Activated CD8-positive, alpha-beta memory T cell treated with anti-CD3 and anti-CD28 coated beads, Interleukin-2, amount 50 U/mL, for 1 hour (primary cell): ENCODE measurements around the gene SLC15A4.

Source experiments
- DNase-seq: peaks from one replicate; pipeline ENCODE4 v3.0.0-alpha.2; 2020; ENCODE audit errors: extremely low read depth

Gene SLC15A4

DNA sequence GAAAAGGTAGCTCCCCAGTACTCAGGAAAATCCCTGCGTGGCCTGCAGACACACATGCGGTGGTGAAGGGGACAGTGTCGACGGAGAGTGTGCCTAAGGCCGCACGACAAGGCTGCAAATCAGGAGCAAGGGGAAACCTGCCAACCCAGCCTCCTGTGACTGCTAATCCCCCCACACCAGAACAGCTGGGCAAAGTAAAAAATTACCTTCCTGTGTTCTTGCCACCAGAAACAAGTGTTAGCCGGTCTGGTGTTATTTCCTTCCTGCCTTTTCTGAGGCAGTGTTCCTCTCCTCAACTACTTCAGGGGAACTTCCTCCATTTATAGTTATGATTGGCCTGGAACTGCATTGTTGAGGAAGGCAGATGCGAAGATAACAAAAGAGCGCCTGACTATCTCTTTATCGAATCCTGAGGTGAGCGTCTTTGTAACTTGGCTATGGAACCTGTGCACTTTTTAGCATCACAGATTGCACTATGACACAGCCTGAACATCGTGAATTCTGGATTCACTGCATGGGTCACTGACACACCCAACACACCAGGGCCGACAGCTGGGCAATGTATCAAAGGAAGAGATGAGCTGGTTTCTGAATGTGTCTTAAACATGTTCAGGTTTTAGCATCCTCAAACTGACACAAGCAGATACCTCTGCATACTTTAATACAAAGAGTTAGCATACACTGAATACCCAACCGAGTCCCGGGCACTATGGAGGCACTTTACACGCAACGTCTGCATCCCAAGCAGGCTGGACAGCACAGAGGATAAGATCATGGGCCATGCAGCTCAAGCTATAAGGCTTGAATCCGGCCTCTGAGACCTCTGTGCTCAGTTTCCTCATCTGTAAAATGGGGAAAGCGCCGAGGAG lies 28.9 kb downstream of the SLC15A4 start:
- no peak for DNase-seq

DNA sequence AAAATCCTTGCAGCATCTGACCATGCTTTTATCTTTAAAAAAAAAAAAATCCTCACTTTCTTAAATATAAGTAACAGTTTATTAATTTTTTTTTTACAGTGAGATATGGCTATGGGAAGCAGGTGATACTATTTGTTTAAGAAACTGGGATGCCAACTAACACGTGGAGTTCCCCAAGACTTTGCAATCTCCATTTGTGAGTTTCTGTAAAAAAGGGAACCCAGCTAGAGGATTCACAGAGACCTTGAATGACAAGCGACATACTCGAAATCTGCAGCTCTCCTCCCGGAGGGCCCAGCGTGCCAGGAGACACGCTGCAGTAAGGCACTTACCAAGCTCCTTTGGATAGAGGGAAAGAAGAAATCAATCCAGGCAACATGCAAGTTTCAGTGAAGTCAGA lies 30.1 kb downstream of the SLC15A4 start:
- no peak for DNase-seq

GRCh38 chr12:128792881-128793280 lies 30.9 kb downstream of the SLC15A4 start:
- no peak for DNase-seq

DNA sequence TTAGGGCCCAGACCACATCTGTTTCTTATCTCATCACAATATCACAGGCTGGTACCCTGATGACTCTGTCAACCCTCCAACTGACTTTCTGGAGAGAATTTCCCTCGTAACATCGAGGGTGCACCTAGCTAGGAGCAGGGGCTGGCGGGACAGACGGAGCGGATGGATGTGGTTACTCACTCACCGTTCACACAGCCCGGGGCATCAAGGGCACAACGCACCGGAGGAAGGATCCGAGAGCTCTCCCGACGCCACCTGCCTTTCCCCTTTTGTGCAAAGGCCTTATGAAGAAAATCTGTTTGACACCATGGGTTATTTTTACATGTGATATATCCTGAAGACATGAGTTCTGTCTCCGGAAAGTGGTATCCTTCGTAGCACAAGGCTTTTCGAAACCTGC lies 31.4 kb downstream of the SLC15A4 start:
- DNase-seq, result no peak

- DNase-seq, result no peak
These were observed 32.1 kb downstream of the SLC15A4 start for GRCh38 chr12:128791395-128792322.

DNA sequence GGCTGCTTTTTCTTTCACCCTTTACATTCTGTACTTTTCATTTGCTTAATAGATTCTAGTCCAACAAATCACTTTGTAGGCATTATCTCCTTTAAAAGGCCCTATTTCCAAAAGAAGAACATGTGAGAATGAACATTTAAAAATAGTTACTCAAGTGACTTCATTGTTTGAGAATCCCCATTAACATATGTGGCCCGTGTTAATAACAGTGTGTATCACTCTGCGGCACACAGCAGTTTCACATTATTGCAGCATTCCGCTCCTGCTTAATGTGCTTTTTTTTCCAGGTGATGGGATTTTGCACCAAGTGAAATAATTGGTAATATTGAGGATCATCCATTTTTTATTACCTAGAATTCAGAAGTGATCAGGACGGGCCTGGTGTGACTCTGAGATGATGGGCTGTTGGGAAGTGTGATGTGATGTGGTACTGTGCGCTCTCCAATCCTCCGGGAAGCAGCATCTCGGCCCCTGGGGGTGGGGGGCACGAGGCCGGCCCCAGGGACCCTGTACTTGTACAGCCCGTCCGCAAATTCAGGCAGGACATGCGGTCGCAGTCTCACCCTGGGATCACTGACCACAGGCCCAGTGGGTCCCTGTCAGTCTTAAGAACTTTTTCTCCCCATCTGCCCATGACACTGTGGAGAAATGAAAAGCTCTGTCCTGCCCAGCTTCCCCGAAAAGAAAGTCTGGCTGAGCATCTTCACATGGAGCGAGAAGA lies 32.9 kb downstream of the SLC15A4 start:
- DNase-seq, result no peak

- no peak for DNase-seq
These were observed 33.5 kb downstream of the SLC15A4 start for GRCh38 chr12:128790221-128790620.

- DNase-seq, result no peak
These were observed 34.3 kb downstream of the SLC15A4 start for GRCh38 chr12:128789356-128789929.

GRCh38 chr12:128787827-128788226 lies 35.9 kb downstream of the SLC15A4 start:
- DNase-seq, result no peak

- DNase-seq, result no peak
These were observed 36.9 kb downstream of the SLC15A4 start for GRCh38 chr12:128786741-128787391.

- DNase-seq, result no peak
These were observed 39.6 kb downstream of the SLC15A4 start for GRCh38 chr12:128784030-128784760.

- DNase-seq, result no peak
These were observed 40.6 kb downstream of the SLC15A4 start for GRCh38 chr12:128783129-128783574.

DNA sequence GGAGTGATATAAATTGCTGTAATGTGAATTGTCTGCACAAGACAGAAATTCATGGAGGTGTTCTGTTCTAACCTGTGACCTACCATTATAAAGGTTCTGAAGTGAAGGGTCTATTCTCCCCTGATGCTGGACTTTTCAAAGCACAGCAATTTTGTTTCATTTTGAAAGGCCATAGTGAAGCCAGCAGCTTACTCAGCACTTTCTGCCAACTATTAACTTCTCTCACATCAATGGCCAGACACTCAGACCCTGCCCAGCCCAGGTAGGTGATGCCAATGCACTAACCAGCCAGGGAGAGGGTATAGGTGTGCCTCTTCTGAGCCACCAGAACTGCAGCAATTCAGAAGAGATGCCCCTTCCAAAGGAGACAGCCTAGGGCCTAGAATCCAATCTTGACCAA lies 43.9 kb downstream of the SLC15A4 start:
- no peak for DNase-seq

DNA sequence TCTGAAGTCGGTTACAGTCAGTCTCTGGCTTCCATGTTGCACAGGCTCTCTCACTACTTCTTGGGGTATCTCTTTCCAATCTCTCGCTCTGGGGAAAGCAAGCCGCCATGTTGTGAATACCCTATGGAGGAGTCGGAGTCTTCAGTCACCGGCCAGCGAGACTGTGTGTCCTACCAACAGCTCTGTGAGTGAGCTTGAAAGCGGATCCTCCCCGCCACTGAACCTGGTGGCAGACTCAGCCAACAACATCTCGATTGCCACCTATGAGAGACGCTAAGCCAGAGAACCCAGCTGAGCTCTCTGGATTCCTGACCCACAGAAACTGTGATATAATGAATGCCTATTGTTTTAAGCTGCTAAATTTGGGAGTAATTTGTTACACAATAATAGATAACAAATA lies 51.5 kb downstream of the SLC15A4 start:
- no peak for DNase-seq

- no peak for DNase-seq
These were observed 52.1 kb downstream of the SLC15A4 start for GRCh38 chr12:128771681-128772080.

DNA sequence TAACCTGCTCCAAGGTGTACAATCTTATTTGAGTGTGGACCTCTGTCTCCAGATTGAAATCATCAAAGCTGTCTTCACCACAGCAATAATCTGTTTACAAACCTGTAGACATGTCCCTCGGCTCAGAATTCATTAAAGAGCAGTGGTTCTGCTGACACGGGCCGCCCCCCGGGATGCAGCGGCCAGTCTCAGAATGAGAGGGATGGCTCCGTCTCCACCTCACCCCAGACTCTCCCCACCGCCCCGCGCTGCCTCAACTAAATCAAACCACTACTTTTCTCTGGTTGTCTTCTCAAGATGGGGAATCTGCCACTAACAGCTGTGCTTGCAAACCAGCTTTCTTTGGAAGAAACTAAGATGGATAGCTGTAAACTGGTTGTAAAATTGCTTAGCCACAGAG lies 56.2 kb downstream of the SLC15A4 start:
- DNase-seq, result no peak

- no peak for DNase-seq
These were observed 56.8 kb downstream of the SLC15A4 start for GRCh38 chr12:128766738-128767501.

DNA sequence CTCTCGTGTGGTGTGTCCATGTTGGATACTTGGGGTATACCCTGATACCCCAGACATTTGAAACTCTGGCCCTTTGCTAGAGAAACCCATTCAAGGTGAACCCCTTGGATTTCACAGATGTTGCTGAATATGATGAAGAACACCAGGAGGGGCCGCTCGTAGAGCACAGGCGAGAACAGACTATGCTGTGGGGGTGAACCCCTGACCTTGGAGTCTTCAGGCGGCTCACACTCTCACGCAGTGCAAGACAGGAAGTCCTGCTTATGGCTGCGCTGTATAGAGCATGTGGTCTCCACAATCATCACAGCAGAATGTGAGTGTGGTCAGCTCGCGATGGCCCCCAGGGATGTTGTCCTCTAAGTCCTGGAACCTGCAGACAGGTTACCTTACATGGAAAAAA lies 60.4 kb downstream of the SLC15A4 start:
- no peak for DNase-seq

- no peak for DNase-seq
These were observed 62.4 kb downstream of the SLC15A4 start for GRCh38 chr12:128761379-128761790.

- no peak for DNase-seq
These were observed 68.2 kb downstream of the SLC15A4 start for GRCh38 chr12:128755566-128755965.
